GM12865 (cell line): Measurements from ENCODE around the gene FRMD1.

Experiments used
- DNase-seq: peaks from one replicate; pipeline ENCODE4 v3.0.0; 2010; ENCODE audit warnings: low read depth
- H3K4me3 ChIP-seq: 2 replicates; pipeline ENCODE4 v1.5.1; 2011; ENCODE audit warnings: mild to moderate bottlenecking, low read depth, low read length, control low read depth
- TF ChIP-seq, protein P1 (sequence below): IDR thresholded peaks from 2 replicates; pipeline ENCODE4 v1.5.1; 2011; ENCODE audit warnings: low read length, control low read depth, low read depth, inconsistent platforms; ENCODE audit not compliant: insufficient read depth; ENCODE audit errors: missing control alignments

Gene FRMD1

DNA sequence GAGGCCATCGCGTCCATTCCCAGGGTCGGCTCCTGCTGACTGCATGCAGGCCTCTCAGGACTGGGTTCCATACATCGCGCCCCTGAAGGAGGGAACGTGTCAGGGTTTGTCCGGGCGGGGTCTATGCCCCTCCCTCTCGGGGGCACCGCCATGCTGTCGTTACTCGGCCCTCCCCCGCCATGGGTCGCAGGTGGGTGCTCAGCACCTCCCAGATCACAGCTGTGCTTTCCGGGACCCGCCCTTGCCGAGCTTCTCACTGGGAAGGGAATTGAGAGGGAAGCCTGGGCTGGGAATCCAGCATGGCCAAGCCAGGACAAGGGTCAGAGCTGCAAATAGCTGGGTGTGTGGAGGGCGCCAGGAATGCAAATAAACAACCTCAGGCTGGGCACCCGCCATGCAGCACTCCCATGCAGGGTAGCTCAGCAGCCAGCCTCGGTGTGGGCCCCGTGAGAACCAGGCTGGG, at the start of gene FRMD1:
FRMD1 (minus strand) TSS at position 270 of the 463 bp plus-strand sequence; CDS start at position 152, 118 bp downstream.
- no peak for DNase-seq
- no peak within 1 kb of the TSS for H3K4me3 ChIP-seq
- TF ChIP-seq, protein P1, sequence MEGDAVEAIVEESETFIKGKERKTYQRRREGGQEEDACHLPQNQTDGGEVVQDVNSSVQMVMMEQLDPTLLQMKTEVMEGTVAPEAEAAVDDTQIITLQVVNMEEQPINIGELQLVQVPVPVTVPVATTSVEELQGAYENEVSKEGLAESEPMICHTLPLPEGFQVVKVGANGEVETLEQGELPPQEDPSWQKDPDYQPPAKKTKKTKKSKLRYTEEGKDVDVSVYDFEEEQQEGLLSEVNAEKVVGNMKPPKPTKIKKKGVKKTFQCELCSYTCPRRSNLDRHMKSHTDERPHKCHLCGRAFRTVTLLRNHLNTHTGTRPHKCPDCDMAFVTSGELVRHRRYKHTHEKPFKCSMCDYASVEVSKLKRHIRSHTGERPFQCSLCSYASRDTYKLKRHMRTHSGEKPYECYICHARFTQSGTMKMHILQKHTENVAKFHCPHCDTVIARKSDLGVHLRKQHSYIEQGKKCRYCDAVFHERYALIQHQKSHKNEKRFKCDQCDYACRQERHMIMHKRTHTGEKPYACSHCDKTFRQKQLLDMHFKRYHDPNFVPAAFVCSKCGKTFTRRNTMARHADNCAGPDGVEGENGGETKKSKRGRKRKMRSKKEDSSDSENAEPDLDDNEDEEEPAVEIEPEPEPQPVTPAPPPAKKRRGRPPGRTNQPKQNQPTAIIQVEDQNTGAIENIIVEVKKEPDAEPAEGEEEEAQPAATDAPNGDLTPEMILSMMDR = no peak

GRCh38 chr6:168128006-168128630, 49.1 kb upstream of the FRMD1 start:
- TF ChIP-seq, protein P1 = no peak
- no peak for DNase-seq
- no peak overlapping the region for H3K4me3 ChIP-seq

- no peak for DNase-seq
- TF ChIP-seq, protein P1 = no peak
Observed at GRCh38 chr6:168127384-168127868, 48.4 kb upstream of the FRMD1 start.

GRCh38 chr6:168126566-168127383, 47.8 kb upstream of the FRMD1 start:
- no peak overlapping the region for H3K4me3 ChIP-seq
- TF ChIP-seq, protein P1 = no peak
- DNase-seq = no peak

More at GRCh38 chr6:168127384-168127868, 48.4 kb upstream of the FRMD1 start:
- H3K4me3 ChIP-seq = no peak overlapping the region

- TF ChIP-seq, protein P1 = no peak
- DNase-seq = no peak
Observed at GRCh38 chr6:168125429-168126001, 46.5 kb upstream of the FRMD1 start.

DNA sequence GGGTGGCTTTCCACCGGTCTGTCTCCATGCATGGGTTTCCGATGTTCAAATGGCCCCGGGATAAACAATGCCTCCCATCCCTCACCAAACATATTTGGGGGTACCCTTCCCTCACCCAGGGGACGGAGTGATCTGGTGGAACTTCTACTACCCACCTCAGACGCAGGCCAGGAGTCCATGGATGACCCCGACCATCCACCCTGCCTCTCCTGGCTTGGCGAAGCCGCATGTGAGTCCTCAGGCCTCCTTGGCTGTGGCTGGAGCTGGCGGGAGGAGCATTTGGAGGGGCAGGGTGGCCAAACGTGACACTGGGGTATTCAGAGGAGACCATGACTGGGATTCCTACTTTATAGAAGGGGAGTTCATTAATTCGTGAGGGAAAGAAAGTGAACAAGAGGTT, 45.9 kb upstream of the FRMD1 start:
- H3K4me3 ChIP-seq = no peak overlapping the region
- DNase-seq = no peak
- TF ChIP-seq, protein P1 = no peak

More at GRCh38 chr6:168125429-168126001, 46.5 kb upstream of the FRMD1 start:
- no peak overlapping the region for H3K4me3 ChIP-seq
